ENCODE measurements around the gene MNX1.

The MNX1 gene

GRCh38 chr7:157007470-157008066, 2.9 kb downstream of the MNX1 start:
- no peaks in the 10 kb centered on the region for H3K9me3 ChIP-seq (ENCODE audit: low read length)
- no peaks in the 10 kb centered on the region for H3K36me3 ChIP-seq (ENCODE audit: insufficient read depth, low read length)
- no peak overlapping the region for H3K4me3 ChIP-seq (ENCODE audit: low read length)
- H3K4me1 ChIP-seq (ENCODE audit: insufficient read depth, low read length): peaks cover 20% of the 10 kb centered on the region
- no peak overlapping the region for H2AFZ ChIP-seq (ENCODE audit: low read depth, low read length)
- H3K27me3 ChIP-seq (ENCODE audit: insufficient read depth, low read length): peaks cover 87% of the 10 kb centered on the region

- Histone ChIP-seq H3K4me3 (ENCODE audit: low read length) (no peak overlapping the region), H3K27me3 (ENCODE audit: insufficient read depth, low read length) (peaks cover 88% of the 10 kb centered on the region), H2AFZ (ENCODE audit: low read depth, low read length) (no peak overlapping the region), H3K9me3 (ENCODE audit: low read length) (no peaks in the 10 kb centered on the region), H3K36me3 (ENCODE audit: insufficient read depth, low read length) (no peaks in the 10 kb centered on the region), H3K4me1 (ENCODE audit: insufficient read depth, low read length) (peaks cover 20% of the 10 kb centered on the region)
Observed at GRCh38 chr7:157006829-157007469, 3.5 kb downstream of the MNX1 start.

- no peak overlapping the region for H2AFZ ChIP-seq (ENCODE audit: low read depth, low read length)
- no peak overlapping the region for H3K4me3 ChIP-seq (ENCODE audit: low read length)
- H3K9me3 ChIP-seq (ENCODE audit: low read length): no peaks in the 10 kb centered on the region
- H3K27me3 ChIP-seq (ENCODE audit: insufficient read depth, low read length): peaks cover 88% of the 10 kb centered on the region
- no peaks in the 10 kb centered on the region for H3K36me3 ChIP-seq (ENCODE audit: insufficient read depth, low read length)
- peaks cover 19% of the 10 kb centered on the region for H3K4me1 ChIP-seq (ENCODE audit: insufficient read depth, low read length)
Observed at GRCh38 chr7:157006205-157006747, 4.2 kb downstream of the MNX1 start.

DNA sequence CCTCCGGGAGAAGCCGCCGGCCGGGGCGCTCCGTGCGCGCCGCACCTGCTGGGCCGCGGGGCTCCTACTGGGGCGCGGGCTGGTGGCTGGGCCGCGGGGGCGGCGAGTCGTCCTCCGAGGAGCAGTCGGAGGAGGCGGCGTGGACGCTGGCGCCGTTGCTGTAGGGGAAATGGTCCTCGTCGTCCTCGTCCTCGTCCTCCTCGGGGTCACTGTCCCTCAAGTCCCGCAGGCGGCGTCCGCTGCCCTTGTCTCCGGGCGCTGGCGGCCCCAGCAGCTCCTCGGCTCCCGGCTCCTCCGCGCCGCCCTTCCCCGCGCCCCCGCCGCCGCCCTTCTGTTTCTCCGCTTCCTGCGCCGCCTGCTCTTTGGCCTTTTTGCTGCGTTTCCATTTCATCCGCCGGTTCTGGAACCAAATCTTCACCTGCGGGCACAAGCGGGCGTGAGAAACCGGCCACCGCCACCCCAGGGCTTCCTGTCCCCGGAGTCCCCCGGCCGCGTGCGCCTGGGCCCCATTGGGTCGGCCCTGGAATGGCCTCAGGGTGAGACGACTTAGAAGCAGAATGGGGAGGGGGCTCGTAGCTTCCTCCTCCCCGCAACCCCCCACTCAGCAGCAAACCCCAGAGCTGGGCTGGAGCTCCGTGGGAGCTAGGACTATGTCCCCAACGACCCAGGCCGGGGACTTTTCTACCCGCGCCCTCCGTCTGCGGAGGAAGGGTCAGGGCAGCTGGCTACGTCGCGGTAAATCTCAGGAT, 4.8 kb downstream of the MNX1 start:
- H3K4me1 ChIP-seq (ENCODE audit: insufficient read depth, low read length): peaks cover 15% of the 10 kb centered on the region
- H3K9me3 ChIP-seq (ENCODE audit: low read length): no peaks in the 10 kb centered on the region
- H3K36me3 ChIP-seq (ENCODE audit: insufficient read depth, low read length): no peaks in the 10 kb centered on the region
- H2AFZ ChIP-seq (ENCODE audit: low read depth, low read length): no peak overlapping the region
- H3K27me3 ChIP-seq (ENCODE audit: insufficient read depth, low read length): peaks cover 89% of the 10 kb centered on the region
- H3K4me3 ChIP-seq (ENCODE audit: low read length): no peak overlapping the region

GRCh38 chr7:157004521-157005455, 5.7 kb downstream of the MNX1 start:
- Histone ChIP-seq H3K4me3 (ENCODE audit: low read length) (no peak overlapping the region), H3K4me1 (ENCODE audit: insufficient read depth, low read length) (peaks cover 17% of the 10 kb centered on the region), H3K27me3 (ENCODE audit: insufficient read depth, low read length) (peaks cover 94% of the 10 kb centered on the region), H3K36me3 (ENCODE audit: insufficient read depth, low read length) (no peaks in the 10 kb centered on the region), H2AFZ (ENCODE audit: low read depth, low read length) (no peak overlapping the region), H3K9me3 (ENCODE audit: low read length) (no peaks in the 10 kb centered on the region)

GRCh38 chr7:157003756-157004520, 6.5 kb downstream of the MNX1 start:
- Histone ChIP-seq H3K36me3 (ENCODE audit: insufficient read depth, low read length) (no peaks in the 10 kb centered on the region), H3K27me3 (ENCODE audit: insufficient read depth, low read length) (peaks cover 96% of the 10 kb centered on the region), H3K4me1 (ENCODE audit: insufficient read depth, low read length) (peaks cover 17% of the 10 kb centered on the region), H3K4me3 (ENCODE audit: low read length) (no peak overlapping the region), H3K9me3 (ENCODE audit: low read length) (no peaks in the 10 kb centered on the region), H2AFZ (ENCODE audit: low read depth, low read length) (no peak overlapping the region)

GRCh38 chr7:157003445-157003755, 7.1 kb downstream of the MNX1 start:
- Histone ChIP-seq H3K9me3 (ENCODE audit: low read length) (no peaks in the 10 kb centered on the region), H3K4me1 (ENCODE audit: insufficient read depth, low read length) (peaks cover 17% of the 10 kb centered on the region), H3K4me3 (ENCODE audit: low read length) (no peak overlapping the region), H2AFZ (ENCODE audit: low read depth, low read length) (no peak overlapping the region), H3K27me3 (ENCODE audit: insufficient read depth, low read length) (peaks cover 96% of the 10 kb centered on the region), H3K36me3 (ENCODE audit: insufficient read depth, low read length) (no peaks in the 10 kb centered on the region)

DNA sequence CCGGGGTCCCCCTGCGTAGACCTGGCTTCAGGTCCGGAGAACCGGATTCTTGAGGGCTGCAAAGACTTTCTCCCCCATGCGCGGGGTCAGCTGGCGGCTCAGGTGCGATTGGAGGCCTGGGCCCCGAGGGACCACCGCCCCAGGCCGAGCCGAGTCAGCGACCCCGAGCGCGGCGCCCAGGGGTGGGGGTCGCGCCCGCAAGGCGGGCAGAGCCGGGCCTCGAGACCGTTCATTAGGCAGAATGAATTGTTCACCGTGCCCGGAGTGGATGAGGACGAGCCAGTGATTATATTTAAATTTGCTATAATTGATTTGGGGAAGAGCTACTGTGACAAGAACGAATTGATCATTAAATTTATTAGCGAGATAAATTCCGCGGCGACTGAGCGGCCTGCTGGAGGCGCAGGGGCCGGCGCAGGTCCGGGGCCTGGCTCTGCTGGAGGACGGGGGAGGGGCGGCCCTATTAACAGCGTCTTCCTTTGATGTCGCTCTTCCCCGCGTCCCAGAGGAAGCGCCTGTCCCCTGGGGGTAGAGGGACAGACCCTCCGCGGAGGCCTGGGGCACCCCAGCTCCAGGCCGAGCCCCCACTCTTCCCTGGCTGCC, 7.5 kb downstream of the MNX1 start:
- H3K4me3 ChIP-seq (ENCODE audit: low read length): no peak overlapping the region
- H3K9me3 ChIP-seq (ENCODE audit: low read length): no peaks in the 10 kb centered on the region
- H2AFZ ChIP-seq (ENCODE audit: low read depth, low read length): no peak overlapping the region
- H3K27me3 ChIP-seq (ENCODE audit: insufficient read depth, low read length): peaks cover 96% of the 10 kb centered on the region
- H3K36me3 ChIP-seq (ENCODE audit: insufficient read depth, low read length): no peaks in the 10 kb centered on the region
- peaks cover 17% of the 10 kb centered on the region for H3K4me1 ChIP-seq (ENCODE audit: insufficient read depth, low read length)

DNA sequence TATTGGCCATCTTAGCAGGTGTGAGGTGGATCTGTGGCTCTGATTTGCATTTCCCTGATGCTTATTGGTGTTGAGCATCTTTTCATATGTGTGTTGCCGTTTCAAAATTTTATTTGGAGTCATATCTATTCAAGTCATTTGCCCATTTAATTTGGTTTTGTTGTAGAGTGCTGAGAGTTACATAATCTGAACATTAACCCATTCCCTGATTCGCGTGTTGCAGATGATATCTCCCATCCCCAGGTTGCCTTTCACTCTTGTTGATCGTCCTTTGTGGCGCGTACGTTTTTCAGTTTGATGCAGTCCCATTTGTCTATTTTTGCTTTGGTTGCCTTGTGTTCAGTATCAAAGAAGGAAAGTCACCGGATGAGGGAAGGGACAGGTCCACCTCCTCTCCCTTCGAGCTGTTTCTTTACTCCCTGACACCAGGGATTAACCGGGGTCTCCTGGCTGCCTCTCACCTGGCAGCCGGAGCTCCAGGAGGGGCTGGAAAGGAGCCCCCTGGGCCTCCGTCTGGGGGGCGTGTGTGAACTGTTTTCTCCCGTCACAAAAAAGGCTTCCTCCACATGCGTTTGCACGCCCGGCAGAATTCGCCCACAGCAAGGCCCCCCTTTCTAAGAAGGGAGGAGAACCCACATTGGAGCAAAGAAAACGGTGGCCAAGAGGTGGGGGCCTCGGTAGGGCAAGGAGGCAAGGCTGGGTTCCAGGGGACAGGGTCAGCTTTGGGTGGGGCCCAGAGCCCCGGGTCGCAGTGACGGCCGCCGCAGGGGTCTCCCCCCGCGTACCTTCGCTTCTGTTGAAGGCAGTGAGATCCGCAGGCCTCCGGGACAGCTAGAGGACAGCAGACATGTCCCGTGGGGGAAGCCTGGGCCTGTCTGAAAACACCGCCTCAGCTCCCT, 8.3 kb downstream of the MNX1 start:
- no peak overlapping the region for H2AFZ ChIP-seq (ENCODE audit: low read depth, low read length)
- no peaks in the 10 kb centered on the region for H3K36me3 ChIP-seq (ENCODE audit: insufficient read depth, low read length)
- peaks cover 1% of the 10 kb centered on the region for H3K9me3 ChIP-seq (ENCODE audit: low read length)
- peaks cover 96% of the 10 kb centered on the region for H3K27me3 ChIP-seq (ENCODE audit: insufficient read depth, low read length)
- peaks cover 17% of the 10 kb centered on the region for H3K4me1 ChIP-seq (ENCODE audit: insufficient read depth, low read length)
- no peak overlapping the region for H3K4me3 ChIP-seq (ENCODE audit: low read length)

GRCh38 chr7:157000741-157001653, 9.5 kb downstream of the MNX1 start:
- peaks cover 17% of the 10 kb centered on the region for H3K4me1 ChIP-seq (ENCODE audit: insufficient read depth, low read length)
- no peak overlapping the region for H2AFZ ChIP-seq (ENCODE audit: low read depth, low read length)
- peaks cover 2% of the 10 kb centered on the region for H3K9me3 ChIP-seq (ENCODE audit: low read length)
- H3K4me3 ChIP-seq (ENCODE audit: low read length): no peak overlapping the region
- no peaks in the 10 kb centered on the region for H3K36me3 ChIP-seq (ENCODE audit: insufficient read depth, low read length)
- H3K27me3 ChIP-seq (ENCODE audit: insufficient read depth, low read length): peaks cover 94% of the 10 kb centered on the region

Data from neuron (in vitro differentiated cells).